RPMI8226 (cell line): Measurements from ENCODE around the gene NEK9.
"Not testable (repeated sequence)": the region's sequence is repeated elsewhere in the genome, so short reads cannot be mapped to it uniquely, and the experiment has no call there.

Source experiments
- DNase-seq: peaks from one replicate; pipeline ENCODE4 v3.0.0-alpha.2; 2015

The NEK9 gene

DNA sequence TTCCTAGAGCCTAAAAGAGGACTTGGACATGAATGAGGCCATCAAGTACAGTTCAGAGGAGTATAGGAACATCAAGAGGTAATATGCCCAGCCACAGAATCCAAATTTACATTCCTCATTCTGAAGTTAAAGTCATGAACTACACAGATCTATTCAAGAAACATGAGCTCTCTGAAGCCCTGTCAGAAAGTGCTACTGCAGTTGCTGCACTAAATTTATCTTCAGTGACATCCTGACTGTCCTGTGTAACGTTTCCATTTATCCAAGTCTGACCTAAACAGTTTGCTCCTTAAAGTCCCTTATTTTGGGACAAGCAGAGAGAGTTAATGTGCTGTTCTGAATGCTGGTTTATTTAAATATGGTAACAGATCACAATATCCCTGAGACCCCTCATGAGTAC lies 28.2 kb downstream of the NEK9 start:
- no peak for DNase-seq

GRCh38 chr14:75098212-75098611 lies 28.6 kb downstream of the NEK9 start:
- no peak for DNase-seq

DNA sequence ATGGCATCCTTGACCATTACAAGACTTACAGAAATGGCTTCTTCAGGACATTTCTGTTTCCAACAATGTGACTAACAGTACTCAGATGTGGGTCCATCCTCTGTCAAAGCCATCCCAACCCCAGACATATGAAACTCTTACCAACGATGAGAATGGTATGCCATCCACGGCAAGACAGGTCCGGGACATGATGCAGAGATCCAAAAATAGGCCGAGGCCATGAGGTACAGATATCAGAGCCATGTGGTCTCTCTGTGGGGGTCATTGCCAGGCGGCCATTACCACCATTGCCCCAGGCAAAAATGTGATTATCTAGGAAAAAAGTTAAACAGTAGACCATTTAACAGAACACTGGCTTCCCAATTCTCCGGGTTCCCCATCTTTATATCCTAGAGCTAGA lies 29.9 kb downstream of the NEK9 start:
- DNase-seq = no peak

GRCh38 chr14:75095690-75096089 lies 31.2 kb downstream of the NEK9 start:
- no peak for DNase-seq

DNA sequence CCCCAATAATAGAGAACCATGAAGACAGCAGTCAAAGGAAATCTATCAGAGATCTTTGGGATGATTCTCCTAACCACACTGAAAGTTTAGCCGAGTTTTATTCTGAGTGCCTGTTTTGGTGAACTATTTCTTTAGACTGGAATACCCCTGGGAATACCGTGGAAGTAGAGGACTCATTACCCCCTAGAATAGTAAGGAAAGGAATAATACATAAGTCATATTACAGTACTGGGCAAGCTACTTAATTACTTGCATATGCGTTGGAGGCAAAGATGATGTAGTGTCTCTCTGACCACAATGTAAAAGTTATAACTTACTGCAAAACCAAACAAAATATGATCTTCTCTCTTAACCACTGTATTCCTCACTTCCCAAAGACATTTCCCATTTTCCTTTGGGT lies 32.0 kb downstream of the NEK9 start:
- DNase-seq = no peak

DNA sequence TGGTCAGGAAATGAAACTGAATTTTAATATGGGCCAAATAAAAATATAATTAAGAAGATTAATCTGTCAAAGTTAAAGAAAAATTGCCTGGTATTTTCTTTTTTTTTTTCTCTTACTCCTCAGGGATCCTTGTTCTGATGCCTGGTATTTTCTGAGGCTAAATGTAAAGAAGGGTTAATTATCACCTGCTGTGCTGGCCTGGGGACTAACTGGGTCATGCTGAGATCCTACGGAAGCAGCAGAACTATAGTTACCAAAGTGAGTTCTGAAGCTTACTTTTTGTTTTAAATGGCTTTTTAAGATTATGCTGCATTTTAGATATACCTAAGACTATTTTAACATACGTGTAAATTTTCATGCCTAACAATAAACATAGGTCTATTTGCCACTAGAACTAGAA lies 34.1 kb downstream of the NEK9 start:
- no peak for DNase-seq

DNA sequence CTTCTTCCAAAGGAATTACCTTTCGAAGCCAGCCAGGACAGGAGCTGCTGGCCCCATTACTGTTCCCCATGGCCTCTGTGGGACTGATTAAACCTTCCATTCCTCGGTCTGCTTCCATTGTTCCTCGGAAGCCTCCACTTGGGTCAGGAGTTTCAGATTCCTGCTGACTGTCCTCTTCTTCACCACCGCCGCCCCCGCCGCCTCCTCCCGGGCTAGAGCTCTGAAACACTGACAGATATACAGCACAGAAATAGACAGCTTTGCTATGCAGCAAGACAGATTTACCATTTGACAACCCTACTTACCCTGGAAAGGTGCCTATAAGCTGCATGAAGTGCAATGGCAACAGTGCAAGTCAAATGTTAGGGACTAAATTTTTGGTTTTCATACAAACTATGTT lies 35.6 kb downstream of the NEK9 start:
- no peak for DNase-seq

- no peak for DNase-seq
Measured at GRCh38 chr14:75090353-75090752, 36.5 kb downstream of the NEK9 start.

DNA sequence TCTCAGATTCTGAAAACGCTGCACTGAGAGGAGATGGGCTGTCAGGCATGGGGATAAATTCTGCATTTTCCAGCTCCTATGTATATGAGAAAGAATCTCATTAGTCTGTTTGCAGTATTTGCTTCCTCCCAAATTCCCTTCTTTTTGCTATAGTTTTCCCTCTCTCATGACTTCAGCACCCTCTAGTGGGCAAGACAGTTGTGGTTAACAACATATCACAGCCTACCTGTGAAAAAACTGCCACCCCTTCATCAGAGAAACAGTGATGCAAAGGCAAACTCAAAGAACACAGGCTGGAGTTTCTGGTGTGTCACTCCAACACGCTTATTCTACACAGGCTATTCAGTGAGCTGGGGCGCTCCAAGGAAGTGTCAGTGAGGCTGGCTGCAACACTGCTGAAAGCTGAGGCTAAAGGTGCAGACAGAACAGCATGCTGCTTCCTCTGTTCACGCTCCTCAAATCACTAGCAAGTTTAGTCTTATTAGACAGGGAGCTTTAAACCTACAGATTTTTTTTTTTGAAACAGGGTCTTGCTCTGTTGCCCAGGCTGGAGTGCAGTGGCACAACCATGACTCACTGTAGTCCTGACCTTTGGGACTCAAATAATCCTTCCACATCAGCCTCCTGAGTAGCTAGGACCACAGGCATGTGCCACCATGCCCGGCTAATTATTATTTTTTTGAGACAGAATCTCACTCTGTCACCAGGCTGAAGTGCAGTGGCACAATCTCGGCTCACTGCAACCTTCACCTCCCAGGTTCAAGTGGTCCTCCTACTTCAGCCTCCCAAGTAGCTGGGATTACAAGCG lies 38.1 kb downstream of the NEK9 start:
- peak; percentile 43 for DNase-seq

- no peak for DNase-seq
Measured at GRCh38 chr14:75088153-75088552, 38.7 kb downstream of the NEK9 start.

GRCh38 chr14:75084513-75084912 lies 42.3 kb downstream of the NEK9 start:
- DNase-seq = no peak

DNA sequence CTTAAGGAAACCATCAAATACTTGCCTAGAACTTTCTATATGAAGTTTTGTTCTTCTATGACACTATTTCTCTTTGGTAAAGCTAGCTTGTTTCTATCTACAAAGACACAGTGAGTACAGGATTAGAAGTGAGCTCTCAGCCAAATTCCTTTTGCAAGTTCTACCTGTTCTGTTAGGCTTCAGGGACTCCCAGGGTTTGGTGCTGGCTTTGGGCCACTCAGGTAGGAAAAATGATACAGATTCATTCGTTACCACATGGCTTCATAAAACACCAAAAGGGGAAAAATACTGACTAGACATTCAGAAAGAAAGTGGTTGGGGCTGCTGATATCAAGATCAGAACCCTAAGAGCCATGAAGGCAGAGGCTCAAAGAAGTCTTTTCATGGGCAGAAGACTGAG lies 43.6 kb downstream of the NEK9 start:
- no peak for DNase-seq

GRCh38 chr14:75081660-75082229 lies 45.1 kb downstream of the NEK9 start:
- DNase-seq = no peak

DNA sequence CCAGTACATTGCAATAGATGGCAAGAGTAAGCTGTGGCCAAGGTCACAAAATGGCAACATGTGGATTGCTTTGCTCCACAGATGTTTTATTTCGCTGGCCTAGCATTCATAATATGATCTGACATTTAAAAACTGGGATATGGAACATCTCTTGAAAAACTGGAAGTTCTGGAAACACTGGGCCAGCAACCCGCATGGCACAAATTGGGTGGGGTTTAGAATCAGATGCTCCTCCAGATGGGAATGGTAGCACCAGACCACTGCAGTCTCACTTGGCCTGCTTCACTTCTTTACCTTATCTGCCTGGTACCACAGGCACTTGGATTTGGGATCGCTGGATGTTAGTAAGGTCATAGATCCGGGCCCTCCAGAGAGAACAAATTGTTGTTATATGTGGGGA lies 47.3 kb downstream of the NEK9 start:
- DNase-seq = no peak

- no peak for DNase-seq
Measured at GRCh38 chr14:75077794-75078193, 49.1 kb downstream of the NEK9 start.

- no peak for DNase-seq
Measured at GRCh38 chr14:75070383-75070782, 56.5 kb downstream of the NEK9 start.

DNA sequence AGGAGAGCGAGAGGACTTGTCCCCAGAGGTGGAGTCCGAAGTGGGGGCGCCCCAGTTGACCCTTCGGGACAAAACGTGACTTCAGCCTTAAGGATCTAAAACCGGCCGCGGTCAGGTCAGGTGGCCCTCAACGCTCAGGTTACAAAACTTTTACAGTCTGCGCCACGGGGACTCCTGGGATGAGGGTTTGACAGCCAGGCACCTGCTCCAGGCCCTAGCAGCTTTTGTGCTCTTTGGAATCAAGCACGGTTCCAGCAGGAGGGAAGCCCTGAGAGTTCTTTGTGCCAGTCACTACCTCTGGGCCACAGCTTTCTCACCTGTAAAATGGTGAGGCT lies 57.1 kb downstream of the NEK9 start:
- DNase-seq = no peak

GRCh38 chr14:75069121-75069810 lies 57.6 kb downstream of the NEK9 start, which contains the start of gene ZC2HC1C:
Gene ZC2HC1C, plus strand, starts transcription at chr14:75069641. Its CDS starts 933 bp downstream, at chr14:75070574.
- DNase-seq = peak; percentile 78

GRCh38 chr14:75068294-75069120 lies 58.3 kb downstream of the NEK9 start:
- DNase-seq = peak; percentile 3

- DNase-seq = not testable (repeated sequence)
Measured at GRCh38 chr14:75067765-75068164, 59.1 kb downstream of the NEK9 start.

DNA sequence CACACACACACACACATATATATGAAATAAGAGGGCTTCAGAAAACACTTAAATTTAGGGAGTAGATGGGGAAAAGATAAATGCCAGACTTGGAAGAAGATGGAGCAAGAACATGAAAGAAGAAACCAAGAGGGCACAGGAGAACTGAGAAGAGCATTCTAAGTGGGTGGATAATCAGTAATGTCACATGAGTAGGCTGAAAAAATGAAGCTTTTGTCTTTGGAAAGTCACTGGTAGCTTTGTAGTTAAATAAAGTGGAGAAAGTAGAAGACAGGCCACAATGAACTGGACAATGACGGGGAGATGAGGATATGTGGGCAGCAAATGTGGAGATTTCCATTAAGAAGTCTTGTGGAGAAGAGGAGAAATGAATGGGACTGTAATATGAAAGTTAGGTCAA lies 59.6 kb downstream of the NEK9 start:
- DNase-seq = no peak

- DNase-seq = no peak
Measured at GRCh38 chr14:75066691-75067090, 60.2 kb downstream of the NEK9 start.

DNA sequence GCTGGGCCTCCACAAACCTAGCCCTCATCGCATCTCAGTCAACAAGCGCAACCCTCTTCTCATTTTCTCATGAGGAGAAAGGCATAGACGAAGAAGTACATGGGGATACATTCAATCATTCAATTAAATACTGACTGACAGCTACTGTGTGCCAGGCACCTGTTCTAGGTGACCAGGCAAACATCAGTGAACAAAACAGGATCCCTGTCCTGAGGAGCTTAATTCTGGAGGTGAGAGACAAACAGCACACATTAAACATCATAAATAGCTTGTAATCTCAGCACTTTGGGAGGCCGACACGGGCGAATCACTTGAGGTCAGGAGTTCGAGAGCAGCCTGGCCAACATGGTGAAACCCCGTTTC lies 62.7 kb downstream of the NEK9 start:
- DNase-seq = no peak
